Spleen (tissue), 7 donors: ENCODE measurements around the gene DNAJC28.

Experiments used
- CTCF ChIP-seq, 11 experiments: fragments of 200-600 bp in 7 of 11; fragments of 450-650 bp in 4 of 11; sonication (generic) in 4 of 11; IDR thresholded peaks in 8 of 11; conservative IDR thresholded peaks in 3 of 11; 1 replicate in 7 of 11; 2 replicates in 4 of 11; pipeline versions ENCODE4 v1.4.0 to v1.8.0; 2016 to 2021; ENCODE audit warnings: antibody characterized with exemption in 11 of 11, inconsistent platforms in 4 of 11, mild to moderate bottlenecking in 1 of 11
- POLR2A ChIP-seq, 3 donors: fragments of 450-650 bp; IDR thresholded peaks; one replicate each; pipeline ENCODE4 v1.5.1; 2017; ENCODE audit warnings: antibody characterized with exemption in 3 of 3, mild to moderate bottlenecking in 1 of 3
- POLR2AphosphoS5 ChIP-seq, 3 donors: sonication (generic); formaldehyde crosslinking; IDR thresholded peaks; one replicate each; pipeline ENCODE4 v1.5.1; 2017; ENCODE audit warnings: antibody characterized with exemption in 3 of 3
- donor health status: DM: no; HTN: no; CAD: no; lungs with moderate emphysema.
- donor health status: DM: no; HTN: no; CAD: no.
- donor health status: DM: no; HTN: no; CAD: no.

DNA sequence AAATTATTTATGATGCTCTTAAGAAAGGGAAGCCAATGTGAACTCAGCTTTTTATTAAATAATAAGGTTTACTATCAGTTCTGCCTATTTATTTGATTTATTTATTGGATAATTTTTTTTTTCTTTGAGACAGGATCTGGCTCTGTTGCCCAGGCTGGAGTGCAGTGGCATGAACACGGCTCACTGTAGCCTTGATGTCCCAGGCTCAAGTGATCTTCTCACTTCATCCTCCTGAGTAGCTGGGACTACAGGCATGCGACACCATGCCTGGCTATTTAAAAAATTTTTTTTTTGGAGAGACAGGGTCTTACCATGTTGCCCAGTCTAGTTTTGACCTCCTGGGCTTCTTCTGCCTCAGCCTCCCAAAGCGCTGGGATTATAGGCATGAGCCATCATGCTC is 21.0 kb upstream of the DNAJC28 start:
- TF ChIP-seq POLR2A (IDR thresholded peaks at IDR 0.05) (no peak), CTCF (IDR thresholded peaks at IDR 0.05 in 8 of 11, conservative IDR thresholded peaks at IDR 0.05 in 3 of 11) (no peak), POLR2AphosphoS5 (IDR thresholded peaks at IDR 0.05) (no peak)
